GM21390 (cell line): ENCODE results near the gene PIP5K1C.

ENCODE experiments used
- ATAC-seq: cut with Tn5 transposase; IDR thresholded peaks from one replicate; pipeline ENCODE4 v1.9.1; 2021; ENCODE audit not compliant: unreplicated experiment

The PIP5K1C gene

DNA sequence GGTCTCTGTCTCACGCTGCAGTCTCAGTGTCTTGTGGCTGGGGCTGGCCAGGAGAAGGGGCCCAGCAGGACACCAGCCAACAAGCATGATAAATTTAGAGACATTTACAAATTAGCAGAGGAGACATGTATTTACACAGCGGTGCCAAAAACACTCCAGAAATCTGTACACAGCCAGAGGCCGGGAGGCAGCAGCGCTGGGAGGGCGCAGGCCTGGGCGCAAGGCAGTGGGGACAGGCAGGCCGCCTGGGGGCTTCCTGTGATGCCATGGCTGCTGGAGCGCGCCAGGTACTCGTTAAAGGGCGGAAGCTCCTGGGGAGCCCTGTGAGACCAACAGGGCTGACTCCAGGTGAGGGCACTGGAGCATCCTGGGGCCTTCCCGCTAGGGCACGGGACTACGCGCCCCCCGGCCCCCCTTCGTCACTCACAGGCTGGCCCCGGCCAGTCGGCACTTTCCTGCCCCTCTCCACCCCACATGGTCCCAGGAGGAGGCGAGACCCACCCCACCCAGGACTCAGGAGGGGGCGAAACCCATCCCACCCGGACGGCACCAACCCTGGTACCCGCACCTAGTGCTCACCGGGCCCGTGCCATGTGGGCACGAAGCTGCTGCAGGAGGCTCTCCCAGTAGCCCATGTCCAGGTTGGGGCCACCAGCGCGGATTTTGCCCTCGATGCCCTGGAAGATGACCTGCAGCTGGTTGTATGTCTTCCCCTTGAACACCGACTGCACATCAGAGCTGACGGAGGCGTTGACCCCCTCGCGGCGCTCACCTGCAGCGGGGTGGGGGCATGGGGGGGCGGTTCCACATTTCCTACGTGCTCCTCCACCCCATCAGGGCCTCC, 86.2 kb downstream of the PIP5K1C start:
- ATAC-seq, result no peak

- ATAC-seq, result no peak
Measured at GRCh38 chr19:3612901-3613741, 87.1 kb downstream of the PIP5K1C start.

GRCh38 chr19:3612330-3612729, 87.9 kb downstream of the PIP5K1C start:
- no peak for ATAC-seq

- ATAC-seq, result no peak
Measured at GRCh38 chr19:3611841-3612240, 88.4 kb downstream of the PIP5K1C start.

DNA sequence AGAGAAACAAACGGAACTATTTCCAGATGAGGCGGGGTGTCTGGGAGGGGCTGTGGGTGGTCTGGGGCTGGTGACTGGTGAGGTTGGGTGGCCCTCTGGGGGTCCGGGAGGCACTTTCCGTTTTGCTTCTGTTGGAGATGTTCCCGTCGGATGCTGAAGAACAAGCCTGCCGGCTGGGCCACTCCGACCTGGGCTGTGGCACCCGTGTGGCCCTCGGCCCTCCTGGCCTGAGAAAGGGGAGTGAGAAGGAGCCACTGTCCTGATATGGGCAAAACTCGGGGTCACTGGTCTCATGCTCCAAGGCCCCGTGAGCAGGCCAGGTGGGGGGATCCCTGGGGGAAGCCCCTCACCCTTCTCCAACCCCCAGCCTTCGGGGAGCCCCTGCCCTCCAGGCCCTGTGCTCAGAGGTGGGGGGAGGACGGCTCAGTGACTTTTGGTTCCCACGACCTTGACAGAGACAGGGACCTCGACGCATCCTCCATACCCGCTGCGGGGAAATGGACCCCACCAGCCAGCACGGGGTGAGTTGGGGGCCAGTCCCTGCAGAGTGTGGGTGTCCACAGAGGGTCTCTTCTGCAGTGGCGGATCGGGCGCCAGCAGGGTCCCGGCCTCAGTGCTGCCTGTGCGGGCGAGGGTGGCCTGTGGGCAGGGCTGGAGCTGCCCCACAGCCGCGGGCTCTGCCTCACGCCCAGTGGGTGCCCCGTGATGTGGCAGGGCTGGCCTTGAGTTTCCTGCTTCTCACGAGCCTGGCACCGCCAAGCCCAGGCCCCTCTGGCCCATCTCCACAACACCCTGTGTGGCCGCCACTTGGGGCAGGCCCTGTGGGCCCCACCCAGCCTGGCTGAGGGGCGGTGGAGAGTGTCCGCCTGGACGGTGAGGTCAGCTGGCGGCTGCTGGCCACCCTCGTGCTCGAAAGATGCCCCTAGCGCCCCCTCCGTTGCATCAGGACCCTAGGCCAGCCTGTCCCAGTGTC, 89.2 kb downstream of the PIP5K1C start:
- no peak for ATAC-seq

DNA sequence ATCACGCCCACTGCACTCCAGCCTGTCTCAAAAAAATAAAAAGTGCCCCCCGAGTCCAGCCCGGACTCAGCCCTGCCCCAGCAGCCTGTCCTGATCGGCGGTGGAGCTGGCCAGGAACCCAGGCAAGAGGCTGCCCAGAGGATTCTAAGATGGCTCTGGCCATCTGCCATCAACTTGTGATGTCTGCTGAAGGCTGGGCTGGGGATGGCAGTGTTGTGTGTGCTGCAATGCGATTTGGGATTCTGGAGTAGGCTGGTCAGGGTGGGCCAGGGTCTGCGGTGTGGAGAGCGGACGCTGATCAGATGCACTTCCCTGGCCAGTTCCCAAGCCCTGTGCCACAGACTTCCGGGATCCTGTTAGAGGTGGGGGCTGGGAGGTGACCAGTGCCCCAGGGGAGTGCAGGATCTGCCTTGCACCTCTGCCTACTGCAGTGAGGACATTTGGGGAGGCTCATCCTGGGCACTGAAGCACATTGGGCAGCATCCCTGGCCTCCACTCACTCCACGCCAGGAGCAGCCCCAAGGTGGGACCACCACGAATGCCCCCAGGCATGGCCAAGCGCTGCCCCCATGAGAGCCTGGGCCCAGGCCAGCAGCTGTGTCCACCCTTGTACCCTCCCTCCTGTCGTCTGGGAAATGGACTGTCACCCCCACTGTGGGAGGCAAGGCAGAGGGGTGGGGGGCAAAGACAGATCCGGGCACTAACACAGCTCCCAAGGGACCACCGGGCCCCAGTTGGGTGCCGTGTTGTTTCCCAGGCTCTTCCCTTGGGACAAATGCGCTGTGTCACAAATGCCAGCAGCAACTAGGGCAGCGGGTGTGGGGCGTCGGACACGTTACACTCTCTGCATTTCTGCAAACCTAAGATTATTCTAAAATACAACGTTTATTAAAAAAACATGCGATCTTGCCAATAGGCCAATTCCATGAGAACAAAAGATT, 90.2 kb downstream of the PIP5K1C start:
- no peak for ATAC-seq

DNA sequence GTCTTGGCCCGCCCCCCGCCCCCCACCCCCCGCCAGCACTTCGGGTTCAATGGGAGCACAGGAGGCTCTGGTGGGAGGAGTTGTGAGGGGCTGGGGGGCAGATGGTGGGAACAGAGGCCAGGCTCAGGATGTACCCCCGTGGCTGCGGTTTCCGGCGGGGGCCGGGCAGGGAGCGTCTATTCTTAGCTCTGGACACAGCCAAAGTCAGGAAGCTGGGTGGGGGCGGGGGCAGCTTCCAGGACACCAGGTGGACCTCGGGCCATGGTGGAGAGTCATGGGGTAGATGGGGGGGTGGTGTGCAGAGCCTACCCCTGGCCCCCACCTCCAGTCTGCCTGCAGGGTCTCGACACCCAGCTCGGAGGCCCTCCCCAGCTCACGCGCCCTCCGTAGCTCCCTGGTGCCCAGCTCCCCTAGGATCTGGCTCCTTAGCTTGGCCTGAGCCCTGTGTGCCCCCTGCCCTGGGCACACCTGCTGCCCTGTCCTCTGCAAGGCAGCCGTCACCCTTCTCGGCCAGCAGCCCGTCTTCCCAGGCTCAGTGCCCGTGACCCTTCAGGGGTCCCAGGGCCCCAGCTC, 91.4 kb downstream of the PIP5K1C start:
- ATAC-seq, result no peak

DNA sequence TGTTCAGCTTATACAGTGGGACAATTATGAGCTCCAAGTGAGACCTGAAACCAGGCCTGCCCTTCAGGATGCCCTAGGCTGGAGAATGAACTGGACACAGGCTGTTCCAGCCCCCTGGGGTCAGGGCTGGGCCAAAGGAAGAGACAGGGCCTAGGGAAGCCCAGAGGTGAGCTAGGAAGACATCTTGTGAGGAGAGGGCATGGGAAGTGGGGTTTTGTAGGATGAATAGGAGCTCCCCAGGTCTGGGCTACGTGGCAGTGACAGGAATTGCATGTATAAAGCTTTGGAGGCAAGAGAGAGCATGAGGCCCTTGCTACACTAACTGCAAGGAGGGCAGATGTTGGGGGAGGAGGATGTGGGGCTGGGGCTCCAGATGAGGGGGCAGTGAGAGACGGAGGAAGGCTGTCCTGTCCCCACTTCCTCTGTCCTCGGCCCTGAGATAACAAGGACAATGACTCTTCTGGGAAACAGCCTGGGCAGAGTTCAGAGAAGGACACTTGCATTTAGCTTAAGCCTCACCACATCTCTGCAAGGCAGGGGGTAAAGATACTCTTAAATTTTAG, 92.1 kb downstream of the PIP5K1C start:
- ATAC-seq, result no peak

GRCh38 chr19:3607303-3608078, 92.8 kb downstream of the PIP5K1C start:
- no peak for ATAC-seq

DNA sequence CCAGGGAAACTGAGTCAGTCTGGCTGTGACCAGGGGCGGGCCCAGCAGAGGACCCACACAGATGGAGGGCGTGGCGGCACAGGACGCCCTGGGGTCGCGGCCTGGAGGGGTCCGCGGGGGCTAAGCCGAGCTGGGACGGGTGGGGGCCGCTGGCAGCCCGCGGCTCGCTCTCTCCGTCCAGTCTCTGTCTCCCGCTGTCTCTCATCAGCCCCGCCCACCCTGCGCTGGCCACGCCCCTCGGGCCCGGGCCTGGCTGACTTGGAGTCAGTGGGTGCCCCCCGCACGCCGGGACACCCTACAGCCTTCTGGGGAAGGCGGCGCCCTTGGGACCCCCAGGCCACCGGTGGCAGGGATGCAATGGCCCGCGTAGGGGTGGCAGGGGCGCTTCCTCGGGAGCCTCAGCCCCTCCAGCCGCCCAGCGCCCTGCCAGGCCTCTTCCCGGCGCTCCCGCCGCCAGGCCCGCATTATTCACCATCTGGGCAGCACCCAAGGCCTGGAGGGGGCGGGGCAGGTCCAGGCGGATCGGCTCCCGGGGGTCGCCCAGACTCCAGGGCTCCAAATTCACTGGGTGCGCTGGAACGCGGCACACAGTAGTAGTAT, 93.5 kb downstream of the PIP5K1C start, which contains the start of gene TBXA2R:
TBXA2R (minus strand) TSS at position 186 of the 600 bp plus-strand sequence. CDS start 6,241 bp downstream, outside the sequence.
- ATAC-seq, result no peak

DNA sequence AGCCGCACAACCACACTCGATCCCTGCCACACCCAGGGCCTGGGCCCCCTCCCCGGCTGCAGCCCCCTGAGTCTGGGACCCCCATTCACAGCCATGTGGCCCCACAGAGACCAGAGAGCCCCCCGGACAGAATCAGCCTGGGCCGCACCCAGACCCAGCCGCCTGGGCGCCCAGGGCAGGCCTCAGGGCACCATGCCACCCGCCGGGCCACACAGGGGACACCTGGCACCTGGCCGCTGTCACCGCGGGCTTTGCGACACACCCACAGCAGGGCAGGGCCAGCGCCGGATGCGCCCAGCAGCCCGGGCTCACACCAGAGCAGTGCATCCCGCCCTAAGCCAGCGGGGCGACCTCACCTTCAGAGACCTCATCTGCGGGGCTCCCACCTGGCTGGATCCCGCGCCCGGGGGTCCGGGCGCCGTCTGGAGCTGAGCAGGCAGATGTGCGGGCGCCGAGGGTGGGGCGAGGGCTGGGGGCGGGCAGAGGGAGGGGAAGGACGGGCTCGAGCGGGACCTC, 94.0 kb downstream of the PIP5K1C start:
- ATAC-seq, result no peak

DNA sequence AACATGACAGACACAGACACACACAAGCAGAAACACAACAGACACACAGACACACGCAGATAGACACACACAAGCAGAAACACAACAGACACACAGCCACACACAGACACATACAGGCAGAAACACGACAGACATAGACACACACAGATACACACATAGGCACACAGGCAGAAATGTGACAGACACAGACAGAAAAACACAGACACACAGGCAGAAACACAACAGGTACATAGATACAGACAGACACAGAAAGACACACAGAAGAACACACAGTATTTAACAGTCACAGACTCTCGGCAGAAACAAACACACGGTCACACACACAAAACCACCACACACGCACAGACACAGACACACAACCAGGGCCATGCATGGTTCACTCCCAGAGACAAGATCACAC, 94.5 kb downstream of the PIP5K1C start:
- ATAC-seq, result no peak

DNA sequence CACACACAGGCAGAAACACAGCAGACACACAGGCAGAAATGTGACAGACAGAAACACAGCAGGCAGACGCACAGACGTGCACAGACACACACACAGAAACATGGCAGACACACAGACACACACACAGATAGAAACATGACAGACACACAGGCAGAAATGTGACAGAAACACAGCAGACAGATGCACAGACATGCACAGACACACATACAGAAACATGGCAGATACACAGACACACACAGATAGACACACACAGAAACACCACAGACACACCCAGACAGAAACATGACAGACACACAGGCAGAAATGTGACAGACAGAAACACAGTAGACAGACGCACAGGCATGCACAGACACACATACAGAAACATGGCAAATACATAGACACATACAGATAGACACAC, 94.9 kb downstream of the PIP5K1C start:
- ATAC-seq, result no peak

DNA sequence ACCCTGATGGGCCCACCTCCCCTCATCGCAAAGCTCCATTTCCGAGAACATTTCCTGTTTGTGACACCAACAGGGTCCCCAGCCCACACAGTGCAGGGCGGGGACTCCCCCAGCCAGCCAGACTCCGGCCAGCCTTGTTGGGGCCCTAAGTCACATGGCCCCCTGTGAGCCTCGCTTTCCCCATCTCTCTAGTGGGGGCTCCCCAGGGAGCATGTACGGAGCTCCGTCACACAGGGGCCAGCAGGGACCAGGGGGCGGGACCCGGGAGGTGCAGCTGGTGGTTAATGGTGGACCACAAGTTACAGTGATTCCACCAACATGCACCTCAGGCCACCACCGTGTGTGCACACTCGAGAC, 95.3 kb downstream of the PIP5K1C start:
- no peak for ATAC-seq

DNA sequence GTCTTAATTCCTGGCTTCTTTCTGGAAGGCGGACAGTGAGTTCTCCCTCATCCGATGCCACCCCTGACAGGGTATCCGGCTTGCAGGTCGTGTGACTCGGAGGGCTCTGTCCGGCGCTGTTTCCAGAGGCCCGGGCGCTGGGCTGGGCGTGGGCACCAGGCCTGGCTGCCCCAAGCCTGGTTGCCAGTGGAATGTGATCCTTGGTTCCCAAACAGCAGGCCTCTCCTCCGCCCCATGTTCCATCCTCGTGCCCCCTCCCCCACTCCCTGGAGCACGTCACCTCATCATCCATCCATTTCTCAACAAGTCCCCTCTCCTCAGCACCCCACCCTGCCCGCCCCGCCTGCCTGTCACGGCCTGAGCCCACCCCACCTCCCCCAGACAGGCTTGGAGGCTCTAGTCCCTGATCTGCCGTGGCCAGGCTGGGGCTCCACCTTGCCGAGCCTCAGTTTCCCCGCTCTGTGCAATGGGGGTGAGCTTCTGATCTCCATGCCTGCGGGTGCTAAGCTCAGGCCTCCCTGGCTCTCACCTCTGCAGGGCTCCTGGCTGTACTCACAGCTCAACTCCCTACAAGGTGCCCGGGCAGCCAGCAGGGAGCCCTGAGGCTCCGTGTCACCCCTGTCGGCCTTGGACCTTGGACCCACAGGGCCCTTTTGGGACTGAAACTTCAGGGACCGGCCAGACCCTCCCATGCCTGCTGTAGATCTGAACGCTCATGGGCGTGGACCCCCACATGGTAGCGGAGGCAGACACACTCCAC, 95.9 kb downstream of the PIP5K1C start:
- no peak for ATAC-seq

DNA sequence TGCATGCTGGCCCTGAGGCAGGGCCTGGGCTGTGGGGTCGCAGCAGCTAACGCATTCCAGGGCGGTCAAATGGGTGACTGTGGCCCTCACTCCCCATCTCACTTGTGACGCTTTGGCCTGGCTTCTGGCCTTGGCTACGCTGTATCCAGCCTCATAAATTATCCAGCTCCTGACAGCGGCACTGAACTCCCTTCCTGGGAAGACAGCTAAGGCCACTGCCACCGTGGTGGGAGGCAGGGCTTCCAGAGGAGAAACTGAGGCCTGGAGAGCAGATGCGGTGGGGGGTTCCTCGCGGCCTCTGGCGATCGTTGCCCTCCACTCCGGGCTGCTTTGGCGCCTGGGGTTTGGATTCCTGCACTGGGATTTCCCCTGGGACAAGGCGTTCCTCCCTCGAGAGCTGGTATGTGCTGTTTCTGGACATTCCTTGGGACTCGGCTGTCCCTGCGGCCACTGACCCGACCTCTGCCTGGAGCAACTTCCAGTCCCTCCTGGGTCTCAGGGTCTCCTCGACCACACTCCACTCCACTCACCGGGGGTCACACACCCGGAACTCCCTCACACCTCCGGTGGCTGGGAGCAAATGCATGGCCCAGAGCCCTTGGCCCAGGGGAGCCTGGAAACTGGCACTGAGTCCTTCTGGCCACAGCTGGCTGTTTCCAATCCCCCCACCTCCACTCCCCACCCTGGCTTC, 97.0 kb downstream of the PIP5K1C start:
- no peak for ATAC-seq
